Naive thymus-derived CD8-positive, alpha-beta T cell (primary cell): ENCODE measurements around the gene KIAA1328. TPM values are rescaled to one million over a fixed set of nuclear protein-coding genes. Genes with fewer than 3 reads are reported as not detected.

ENCODE experiments used
- ATAC-seq, 2 donors: fragments of 150-1000 bp; cut with Tn5 transposase in 1 of 2; sonication (Bioruptor Pico), chemical (Tn5 transposase) in 1 of 2; 1 replicate in 1 of 2; 2 replicates in 1 of 2; pipeline ENCODE4 v1.10.0; 2021; ENCODE audit warnings: mild to moderate bottlenecking in 2 of 2, moderate library complexity in 2 of 2
- POLR2A ChIA-PET: fragments of 350-600 bp; sonication (Branson Sonifier 250); formaldehyde crosslinking; loops from one replicate; lab custom pipeline; 2021; ENCODE audit warnings: antibody characterized with exemption; lab: Charles Lee
- DNase-seq, 10 donors: peaks; one replicate each; pipeline versions ENCODE4 v3.0.0 to v3.0.0-alpha.2; 2020 to 2022
- H3K27ac Mint-ChIP-seq, 10 donors: one replicate each; pipeline ENCODE4 v1.8.0; 2020 to 2022; ENCODE audit warnings: mild to moderate bottlenecking in 10 of 10, mixed read lengths in 10 of 10, moderate library complexity in 4 of 10, inconsistent platforms in 1 of 10
- H3K27me3 Mint-ChIP-seq, 5 donors: one replicate each; pipeline ENCODE4 v1.8.0; 2021 to 2022; ENCODE audit warnings: mixed read lengths in 5 of 5
- H3K36me3 Mint-ChIP-seq, 3 donors: one replicate each; pipeline ENCODE4 v1.8.0; 2020 to 2022; ENCODE audit warnings: mixed read lengths in 3 of 3, mild to moderate bottlenecking in 2 of 3, inconsistent platforms in 1 of 3
- H3K4me1 Mint-ChIP-seq, 4 donors: one replicate each; pipeline ENCODE4 v1.8.0; 2021 to 2022; ENCODE audit warnings: mixed read lengths in 4 of 4
- H3K4me3 Mint-ChIP-seq, 10 donors: one replicate each; pipeline ENCODE4 v1.8.0; 2020 to 2022; ENCODE audit warnings: mild to moderate bottlenecking in 10 of 10, mixed read lengths in 10 of 10, moderate library complexity in 6 of 10, inconsistent platforms in 1 of 10
- H3K9me3 Mint-ChIP-seq, 9 donors: one replicate each; pipeline ENCODE4 v1.8.0; 2020 to 2022; ENCODE audit warnings: mixed read lengths in 9 of 9, mild to moderate bottlenecking in 3 of 9, inconsistent platforms in 1 of 9, moderate library complexity in 1 of 9
- polyA plus RNA-seq, 3 donors: library from polyadenylated mRNA; unstranded; fragments of 300-500 nt; fragmentation: Illumina TruSeq; gene quantifications; one replicate each; pipeline ENCODE4 v1.2.3, GENCODE V29; 2021
- total RNA-seq, 8 experiments: library from RNA in 2 of 8; stranded (reverse) in 2 of 8; gene quantifications; one replicate each; pipeline ENCODE4 v1.2.3 and lab custom pipeline; 2021 to 2026

Gene KIAA1328
- total and polyA plus RNA-seq, 5 experiments from 2014 or later: 6.3 to 15.1 (median 10.8) TPM

GRCh38 chr18:37258819-37259218, 429.9 kb downstream of the KIAA1328 start:
- H3K27me3 Mint-ChIP-seq: peaks cover 20 to 66% (median 33%) of the 10 kb centered on the region in 5 donors
- ATAC-seq: no peak
- H3K9me3 Mint-ChIP-seq: peaks cover 0 to 5% (median 0%) of the 10 kb centered on the region in 9 donors

GRCh38 chr18:37259711-37260110, 430.8 kb downstream of the KIAA1328 start:
- Mint-ChIP-seq H3K27ac (no peak overlapping the region), H3K9me3 (peaks cover 0 to 5% (median 0%) of the 10 kb centered on the region in 9 donors), H3K4me3 (no peak overlapping the region), H3K4me1 (peaks cover 0 to 5% (median 2%) of the 10 kb centered on the region in 4 donors), H3K27me3 (peaks cover 20 to 66% (median 30%) of the 10 kb centered on the region in 5 donors), H3K36me3 (no peaks in the 10 kb centered on the region)
- ATAC-seq (no peak), DNase-seq (no peak)
- POLR2A ChIA-PET: no interaction called here

More at GRCh38 chr18:37258819-37259218, 429.9 kb downstream of the KIAA1328 start:
- Mint-ChIP-seq H3K4me3 (no peak overlapping the region), H3K36me3 (peaks cover 0 to 3% (median 0%) of the 10 kb centered on the region in 3 donors), H3K27ac (no peak overlapping the region), H3K4me1 (peaks cover 0 to 8% (median 5%) of the 10 kb centered on the region in 4 donors)
- POLR2A ChIA-PET: no interaction called here
- no peak for DNase-seq

GRCh38 chr18:37260367-37261093, 431.6 kb downstream of the KIAA1328 start:
- no peak overlapping the region for H3K27ac Mint-ChIP-seq
- H3K27me3 Mint-ChIP-seq: peaks cover 18 to 58% (median 22%) of the 10 kb centered on the region in 5 donors
- H3K4me3 Mint-ChIP-seq: no peak overlapping the region
- peaks cover 0 to 2% (median 0%) of the 10 kb centered on the region in 9 donors for H3K9me3 Mint-ChIP-seq
- POLR2A ChIA-PET: no interaction called here
- DNase-seq (no peak), ATAC-seq (no peak)
- H3K36me3 Mint-ChIP-seq: no peaks in the 10 kb centered on the region
- peaks cover 0 to 2% (median 0%) of the 10 kb centered on the region in 4 donors for H3K4me1 Mint-ChIP-seq

- Mint-ChIP-seq H3K27ac (no peak overlapping the region), H3K9me3 (peaks cover 0 to 2% (median 0%) of the 10 kb centered on the region in 9 donors), H3K36me3 (no peaks in the 10 kb centered on the region), H3K27me3 (peaks cover 13 to 50% (median 16%) of the 10 kb centered on the region in 5 donors), H3K4me3 (peak overlapping the region in 1 of 10 donors; percentile 10), H3K4me1 (peaks cover 0 to 2% (median 0%) of the 10 kb centered on the region in 4 donors)
- DNase-seq: no peak
- ATAC-seq: no peak
- POLR2A ChIA-PET: no interaction called here
Observed at GRCh38 chr18:37261246-37261840, 432.4 kb downstream of the KIAA1328 start.

- POLR2A ChIA-PET: no interaction called here
- H3K4me1 Mint-ChIP-seq: peaks cover 0 to 2% (median 0%) of the 10 kb centered on the region in 4 donors
- H3K4me3 Mint-ChIP-seq: no peak overlapping the region
- DNase-seq (peak in 1 of 10 donors; percentile 19), ATAC-seq (no peak)
- peak overlapping the region in 1 of 10 donors; percentile 24 for H3K27ac Mint-ChIP-seq
- H3K9me3 Mint-ChIP-seq: peaks cover 0 to 2% (median 0%) of the 10 kb centered on the region in 9 donors
- H3K27me3 Mint-ChIP-seq: peaks cover 11 to 44% (median 16%) of the 10 kb centered on the region in 5 donors
- H3K36me3 Mint-ChIP-seq: no peaks in the 10 kb centered on the region
Observed at GRCh38 chr18:37261988-37262387, 433.1 kb downstream of the KIAA1328 start.

GRCh38 chr18:37264956-37265355, 436.0 kb downstream of the KIAA1328 start:
- H3K9me3 Mint-ChIP-seq: peaks cover 0 to 5% (median 0%) of the 10 kb centered on the region in 9 donors
- DNase-seq: no peak
- no peaks in the 10 kb centered on the region for H3K36me3 Mint-ChIP-seq
- H3K27ac Mint-ChIP-seq: no peak overlapping the region
- H3K27me3 Mint-ChIP-seq: peaks cover 4 to 28% (median 12%) of the 10 kb centered on the region in 5 donors
- H3K4me1 Mint-ChIP-seq: no peaks in the 10 kb centered on the region
- no peak for ATAC-seq
- no peak overlapping the region for H3K4me3 Mint-ChIP-seq
- POLR2A ChIA-PET: no interaction called here

GRCh38 chr18:37265382-37265781, 436.5 kb downstream of the KIAA1328 start:
- no peaks in the 10 kb centered on the region for H3K36me3 Mint-ChIP-seq
- H3K9me3 Mint-ChIP-seq: peaks cover 0 to 7% (median 4%) of the 10 kb centered on the region in 9 donors
- POLR2A ChIA-PET: no interaction called here
- ATAC-seq (no peak), DNase-seq (no peak)
- H3K4me3 Mint-ChIP-seq: no peak overlapping the region
- H3K27me3 Mint-ChIP-seq: peaks cover 4 to 28% (median 12%) of the 10 kb centered on the region in 5 donors
- H3K27ac Mint-ChIP-seq: no peak overlapping the region
- H3K4me1 Mint-ChIP-seq: no peaks in the 10 kb centered on the region

GRCh38 chr18:37266290-37266689, 437.4 kb downstream of the KIAA1328 start:
- H3K4me3 Mint-ChIP-seq: no peak overlapping the region
- no peaks in the 10 kb centered on the region for H3K4me1 Mint-ChIP-seq
- H3K27ac Mint-ChIP-seq: no peak overlapping the region
- H3K36me3 Mint-ChIP-seq: no peaks in the 10 kb centered on the region
- POLR2A ChIA-PET: no interaction called here
- ATAC-seq (no peak), DNase-seq (no peak)
- peaks cover 0 to 11% (median 4%) of the 10 kb centered on the region in 9 donors for H3K9me3 Mint-ChIP-seq
- H3K27me3 Mint-ChIP-seq: peaks cover 4 to 26% (median 12%) of the 10 kb centered on the region in 5 donors

- no peaks in the 10 kb centered on the region for H3K36me3 Mint-ChIP-seq
- no peaks in the 10 kb centered on the region for H3K4me1 Mint-ChIP-seq
- H3K9me3 Mint-ChIP-seq: peaks cover 0 to 11% (median 5%) of the 10 kb centered on the region in 9 donors
- no peak for ATAC-seq
- POLR2A ChIA-PET: no interaction called here
- DNase-seq: peak in 2 of 10 donors; percentile 1 to 10
- H3K4me3 Mint-ChIP-seq: no peak overlapping the region
- peaks cover 8 to 26% (median 19%) of the 10 kb centered on the region in 5 donors for H3K27me3 Mint-ChIP-seq
- H3K27ac Mint-ChIP-seq: no peak overlapping the region
Observed at GRCh38 chr18:37270038-37270665, 441.2 kb downstream of the KIAA1328 start.

- DNase-seq: no peak
- H3K27me3 Mint-ChIP-seq: peaks cover 10 to 31% (median 22%) of the 10 kb centered on the region in 5 donors
- peaks cover 0 to 15% (median 7%) of the 10 kb centered on the region in 9 donors for H3K9me3 Mint-ChIP-seq
- H3K4me1 Mint-ChIP-seq: peaks cover 0 to 4% (median under 1%) of the 10 kb centered on the region in 4 donors
- peaks cover 0 to 2% (median 0%) of the 10 kb centered on the region in 3 donors for H3K36me3 Mint-ChIP-seq
- POLR2A ChIA-PET: no interaction called here
- ATAC-seq: no peak
- no peak overlapping the region for H3K4me3 Mint-ChIP-seq
- H3K27ac Mint-ChIP-seq: no peak overlapping the region
Observed at GRCh38 chr18:37270666-37271052, 441.7 kb downstream of the KIAA1328 start.

GRCh38 chr18:37272226-37272625, 443.3 kb downstream of the KIAA1328 start:
- Mint-ChIP-seq H3K9me3 (peaks cover 0 to 20% (median 7%) of the 10 kb centered on the region in 9 donors), H3K27me3 (peaks cover 14 to 43% (median 33%) of the 10 kb centered on the region in 5 donors), H3K4me1 (peaks cover 0 to 9% (median 2%) of the 10 kb centered on the region in 4 donors), H3K36me3 (peaks cover 0 to 4% (median 0%) of the 10 kb centered on the region in 3 donors), H3K4me3 (no peak overlapping the region), H3K27ac (no peak overlapping the region)
- ATAC-seq (no peak), DNase-seq (no peak)
- POLR2A ChIA-PET: no interaction called here

GRCh38 chr18:37272841-37273240, 443.9 kb downstream of the KIAA1328 start:
- Mint-ChIP-seq H3K9me3 (peaks cover 0 to 20% (median 7%) of the 10 kb centered on the region in 9 donors), H3K4me1 (peaks cover 0 to 9% (median 2%) of the 10 kb centered on the region in 4 donors), H3K4me3 (no peak overlapping the region), H3K27me3 (peaks cover 17 to 49% (median 35%) of the 10 kb centered on the region in 5 donors), H3K36me3 (peaks cover 0 to 5% (median 0%) of the 10 kb centered on the region in 3 donors), H3K27ac (no peak overlapping the region)
- POLR2A ChIA-PET: no interaction called here
- ATAC-seq (no peak), DNase-seq (no peak)
